HG02588 (cell line): Measurements from ENCODE around the gene TCIRG1.
A peak's percentile ranks its signal among the peaks of the same experiment; 100 is the strongest.

ENCODE experiments used
- ATAC-seq: cut with Tn5 transposase; IDR thresholded peaks from one replicate; pipeline ENCODE4 v1.9.1; 2021; ENCODE audit warnings: mild to moderate bottlenecking, moderate library complexity; ENCODE audit not compliant: unreplicated experiment

TCIRG1 gene

GRCh38 chr11:68016904-68017817 lies 21.7 kb upstream of the TCIRG1 start:
- no peak for ATAC-seq

- no peak for ATAC-seq
Measured at GRCh38 chr11:68017980-68018729, 20.7 kb upstream of the TCIRG1 start.

GRCh38 chr11:68018730-68019190 lies 20.1 kb upstream of the TCIRG1 start:
- no peak for ATAC-seq

GRCh38 chr11:68019486-68019885 lies 19.3 kb upstream of the TCIRG1 start:
- ATAC-seq: no peak

GRCh38 chr11:68020575-68020974 lies 18.2 kb upstream of the TCIRG1 start:
- no peak for ATAC-seq

- ATAC-seq: no peak
Measured at GRCh38 chr11:68021167-68021787, 17.5 kb upstream of the TCIRG1 start.

- no peak for ATAC-seq
Measured at GRCh38 chr11:68022531-68022930, 16.3 kb upstream of the TCIRG1 start.

- ATAC-seq: no peak
Measured at GRCh38 chr11:68024508-68024907, 14.3 kb upstream of the TCIRG1 start.

- no peak for ATAC-seq
Measured at GRCh38 chr11:68025047-68025446, 13.8 kb upstream of the TCIRG1 start.

GRCh38 chr11:68026391-68027105 lies 12.3 kb upstream of the TCIRG1 start:
- no peak for ATAC-seq

GRCh38 chr11:68027667-68028066 lies 11.2 kb upstream of the TCIRG1 start:
- no peak for ATAC-seq

GRCh38 chr11:68028802-68029545 lies 9.9 kb upstream of the TCIRG1 start:
- no peak for ATAC-seq

GRCh38 chr11:68030318-68031143 lies 8.3 kb upstream of the TCIRG1 start, which contains the start of gene NDUFS8:
Gene NDUFS8, plus strand, starts transcription at chr11:68030681. Its CDS starts 1,471 bp downstream, at chr11:68032152.
- peak; percentile 89 for ATAC-seq

- ATAC-seq: no peak
Measured at GRCh38 chr11:68031144-68031464, 7.7 kb upstream of the TCIRG1 start.

- ATAC-seq: no peak
Measured at GRCh38 chr11:68032003-68032402, 6.8 kb upstream of the TCIRG1 start.

- ATAC-seq: no peak
Measured at GRCh38 chr11:68032997-68033707, 5.7 kb upstream of the TCIRG1 start.

GRCh38 chr11:68033708-68034045 lies 5.1 kb upstream of the TCIRG1 start:
- no peak for ATAC-seq

GRCh38 chr11:68035266-68035876 lies 3.5 kb upstream of the TCIRG1 start:
- ATAC-seq: no peak
